NCI-H69 (cell line): ENCODE results near the gene STXBP5.
A peak's percentile ranks its signal among the peaks of the same experiment; 100 is the strongest.

ENCODE experiments used
- DNase-seq: peaks from one replicate; lab custom pipeline; 2025; lab: John Stamatoyannopoulos, UW

Gene STXBP5

DNA sequence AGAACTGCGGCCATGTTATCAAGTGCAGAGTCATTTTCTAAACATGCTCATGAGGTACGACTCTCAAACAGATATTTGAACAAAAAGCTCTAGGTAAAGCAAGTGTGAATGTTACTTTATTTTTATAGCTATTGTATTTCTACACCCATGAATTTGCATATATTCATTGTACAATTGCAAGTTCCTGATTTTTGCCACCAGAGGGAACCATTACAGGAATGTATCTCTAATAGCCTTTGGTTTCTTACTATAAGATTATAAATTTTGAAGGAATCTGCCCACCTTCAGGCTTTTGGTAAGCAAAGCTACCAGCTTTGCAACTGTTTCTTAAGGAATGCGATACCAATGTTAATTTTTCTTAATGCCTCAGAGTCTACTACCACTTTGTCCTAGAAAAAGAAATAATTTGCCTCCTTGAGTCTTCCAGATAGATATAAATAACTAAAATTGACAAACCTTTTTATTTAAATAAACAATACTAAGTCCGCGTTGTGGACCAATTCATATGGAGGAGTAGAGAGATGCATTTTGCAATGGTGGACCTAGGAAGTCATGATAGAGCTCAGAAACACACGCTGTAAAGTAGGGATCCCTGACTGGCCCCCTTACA, 178.8 kb downstream of the STXBP5 start:
- peak; percentile 44 for DNase-seq

DNA sequence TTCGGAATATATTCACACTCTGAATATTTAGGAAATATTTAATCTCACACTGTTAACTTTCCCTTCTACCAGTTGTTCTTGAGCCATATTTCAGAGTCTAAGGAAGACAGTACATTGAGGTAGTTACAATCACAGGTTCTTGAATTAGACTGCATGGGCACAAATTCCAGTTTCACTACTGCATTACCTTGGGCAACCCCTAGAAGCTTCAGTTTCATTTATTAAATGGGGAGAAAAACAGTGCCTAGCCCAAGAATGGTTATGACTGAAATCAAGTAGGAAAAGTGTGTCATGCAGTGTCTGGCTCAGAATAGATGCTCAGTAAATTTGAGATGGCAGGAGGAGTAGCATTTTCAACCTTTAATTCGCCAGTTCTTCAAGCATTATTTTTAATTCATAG, 179.8 kb downstream of the STXBP5 start:
- no peak for DNase-seq

DNA sequence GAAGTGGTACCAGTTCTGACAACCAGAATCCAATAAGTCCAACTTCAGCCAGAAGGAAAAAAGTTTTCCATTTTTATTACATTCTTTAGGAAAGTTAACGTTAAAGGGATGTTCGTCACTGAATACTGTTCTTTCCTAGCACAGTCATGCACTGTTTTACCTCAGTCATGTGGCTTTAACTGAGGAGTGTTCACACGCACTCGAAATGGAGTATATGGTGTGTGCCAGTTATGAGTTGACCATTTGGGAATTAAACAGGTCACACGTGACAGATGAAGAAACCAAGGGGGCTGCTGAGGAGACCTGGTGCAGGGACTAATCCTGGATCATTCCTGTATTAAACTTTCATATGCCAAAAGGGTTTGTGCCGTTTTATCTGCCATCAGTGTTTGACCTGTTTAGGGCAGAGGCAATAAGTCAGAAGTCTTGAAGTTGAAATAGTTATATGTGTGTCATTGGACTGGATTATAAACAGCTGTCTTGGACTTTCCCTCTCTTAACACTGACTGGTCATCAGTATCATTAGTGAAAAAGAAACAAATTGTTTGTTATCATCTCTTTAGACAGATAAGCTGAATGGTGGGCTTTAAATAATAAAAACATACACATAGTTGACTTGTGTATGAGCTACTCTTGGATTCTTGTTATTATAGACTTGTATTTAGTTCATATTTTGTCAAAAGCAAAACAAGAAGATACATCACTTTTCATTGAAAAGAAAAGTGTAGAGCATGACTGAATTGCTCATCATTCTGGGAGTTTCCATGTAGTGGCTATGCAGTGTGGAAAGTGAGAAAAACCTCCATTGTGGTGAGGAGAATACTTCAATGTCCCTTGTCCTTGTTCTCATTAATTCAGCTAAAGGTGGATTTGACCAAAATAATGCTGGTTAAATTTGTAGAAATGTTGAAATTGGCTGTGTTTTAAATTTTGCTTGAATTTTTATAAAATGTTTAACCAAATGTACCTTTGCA, 180.8 kb downstream of the STXBP5 start:
- DNase-seq = no peak

DNA sequence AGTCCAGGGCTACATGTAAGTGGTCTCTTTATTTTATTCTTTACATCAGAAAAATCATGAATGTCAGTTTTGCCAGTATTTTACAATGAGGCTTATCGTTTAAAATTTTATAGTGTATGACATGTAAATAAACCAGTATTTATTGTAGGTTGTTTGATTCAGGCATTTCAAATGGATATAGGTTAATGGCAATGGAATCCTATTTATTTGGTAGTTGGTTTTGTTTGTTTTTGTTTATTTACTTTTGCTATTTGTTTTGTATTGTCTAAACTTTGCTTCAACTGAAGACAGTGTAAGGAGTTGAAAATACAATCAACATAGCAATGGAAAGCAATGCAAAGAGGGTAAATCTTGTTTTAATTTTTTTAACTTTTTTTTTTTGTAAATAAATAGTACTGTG, 185.2 kb downstream of the STXBP5 start:
- DNase-seq = no peak

DNA sequence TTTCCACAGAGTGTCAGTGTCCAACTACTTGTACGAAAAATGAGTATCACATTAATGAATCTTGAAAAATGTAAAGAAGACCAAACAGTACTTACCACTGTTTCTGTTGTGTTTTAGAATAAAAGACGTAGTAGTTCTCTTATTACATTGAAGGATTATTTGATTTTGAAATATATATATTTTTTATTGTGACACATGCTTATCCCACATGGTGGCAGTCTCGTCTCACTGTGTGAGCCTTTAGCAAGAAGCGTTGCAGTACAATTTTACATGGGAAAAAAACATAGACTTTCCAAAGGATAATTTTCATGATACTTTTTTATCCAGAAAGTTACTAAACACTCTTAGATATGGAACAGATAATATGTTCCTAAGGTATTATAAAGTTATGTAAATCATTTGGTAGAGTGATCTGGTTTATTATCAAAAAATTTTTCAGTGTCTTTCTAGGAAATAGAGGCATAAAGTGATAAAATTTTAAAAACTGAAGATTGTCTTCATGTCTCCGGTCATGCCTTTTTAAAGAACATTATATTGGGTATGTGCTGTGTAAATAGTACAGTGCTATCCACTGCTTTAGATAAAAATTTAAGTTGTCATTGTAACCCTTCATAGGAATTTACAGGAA, 186.8 kb downstream of the STXBP5 start:
- DNase-seq = peak; percentile 50

DNA sequence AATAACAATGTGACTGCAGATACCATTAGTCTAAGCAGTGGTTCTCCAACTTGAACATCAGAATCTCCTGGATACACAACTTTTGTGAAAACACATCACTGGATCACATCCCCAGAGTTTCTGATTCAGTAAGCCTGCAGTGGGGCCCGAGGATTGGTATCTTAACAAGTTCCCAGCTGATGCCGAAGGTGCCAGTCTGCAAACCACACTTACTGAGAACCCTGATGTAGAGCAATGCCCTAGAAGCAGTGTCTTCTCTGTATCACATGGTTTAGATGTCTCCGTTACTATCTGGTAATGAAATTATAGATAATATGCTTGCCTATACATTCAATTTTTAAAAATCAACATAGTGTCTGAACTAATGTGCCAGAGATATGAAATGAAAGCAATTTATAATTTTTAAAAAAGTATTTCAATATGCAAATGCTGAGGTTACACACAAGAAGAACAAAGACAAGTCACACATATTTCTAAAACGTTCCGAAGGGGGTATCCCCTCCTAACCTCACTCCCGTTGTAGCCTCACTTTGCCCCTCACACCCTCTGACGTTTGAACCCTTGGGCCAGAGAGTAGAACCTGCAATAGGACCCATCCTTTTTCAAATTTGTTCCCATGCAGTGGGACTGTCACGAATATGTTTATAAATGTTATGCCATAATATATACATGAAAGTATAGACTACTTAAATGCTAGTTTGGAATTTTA, 188.9 kb downstream of the STXBP5 start:
- no peak for DNase-seq

- DNase-seq = no peak
These were observed 190.9 kb downstream of the STXBP5 start for GRCh38 chr6:147395158-147395557.

- DNase-seq = no peak
These were observed 193.1 kb downstream of the STXBP5 start for GRCh38 chr6:147397306-147397705.

DNA sequence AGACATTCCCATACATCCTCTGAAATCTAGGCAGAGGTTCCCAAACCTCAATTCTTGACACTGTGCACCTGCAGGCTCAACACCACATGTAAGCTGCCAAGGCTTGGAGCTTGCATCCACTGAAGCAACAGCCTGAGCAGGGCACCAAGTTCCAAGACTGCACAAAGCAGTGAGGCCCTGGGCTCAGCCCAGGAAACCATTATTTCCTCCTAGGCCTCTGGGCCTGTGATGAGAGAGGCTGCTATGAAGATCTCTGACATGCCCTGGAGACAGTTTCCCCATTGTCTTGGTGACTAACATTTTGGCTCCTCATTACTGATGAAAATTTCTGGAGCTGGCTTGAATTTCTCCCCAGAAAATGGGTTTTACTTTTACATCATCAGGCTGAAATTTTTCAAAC, 196.8 kb downstream of the STXBP5 start:
- DNase-seq = no peak

- DNase-seq = no peak
These were observed 197.6 kb downstream of the STXBP5 start for GRCh38 chr6:147401779-147402178.

GRCh38 chr6:147406783-147407182, 202.6 kb downstream of the STXBP5 start:
- no peak for DNase-seq

GRCh38 chr6:147407571-147407970, 203.4 kb downstream of the STXBP5 start:
- DNase-seq = no peak

DNA sequence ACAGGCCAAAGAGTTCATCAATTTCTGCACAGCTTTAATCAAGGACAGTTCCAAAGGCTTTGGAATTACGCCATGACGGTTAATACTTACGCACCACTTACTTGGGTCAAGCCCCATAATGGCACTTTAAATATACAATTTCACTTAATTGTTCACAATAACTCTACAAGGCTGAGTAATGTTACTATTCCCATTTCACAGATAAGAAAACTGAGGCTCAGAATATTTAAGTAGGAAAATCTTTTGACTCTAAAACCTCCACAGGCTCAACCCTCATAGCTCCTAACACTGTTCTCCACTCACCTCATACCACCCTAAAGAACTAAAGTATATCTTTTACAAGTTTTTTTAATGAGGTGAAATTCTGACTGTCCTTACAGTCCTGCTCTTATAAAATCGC, 212.4 kb downstream of the STXBP5 start:
- DNase-seq = no peak

GRCh38 chr6:147417954-147418353, 213.7 kb downstream of the STXBP5 start:
- DNase-seq = no peak

- DNase-seq = no peak
These were observed 214.3 kb downstream of the STXBP5 start for GRCh38 chr6:147418523-147418922.

DNA sequence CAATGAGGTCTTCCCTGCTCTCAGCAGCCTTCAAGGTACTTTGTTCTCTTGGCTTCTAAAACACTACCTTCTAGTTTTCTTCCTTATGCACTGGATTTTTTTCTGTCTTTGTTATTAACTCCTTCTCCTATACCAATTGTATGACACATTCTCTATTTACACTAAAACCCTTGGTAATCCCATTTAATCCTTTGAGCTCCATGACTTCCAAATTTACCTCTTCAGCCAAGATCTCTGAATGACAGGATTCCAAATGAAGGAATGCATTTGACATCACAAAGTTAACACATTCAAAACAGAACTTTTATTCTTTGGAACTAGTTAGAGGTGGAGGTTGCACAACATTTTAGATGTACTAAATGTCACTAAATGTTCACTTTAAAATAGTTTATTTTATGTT, 217.7 kb downstream of the STXBP5 start:
- DNase-seq = no peak

DNA sequence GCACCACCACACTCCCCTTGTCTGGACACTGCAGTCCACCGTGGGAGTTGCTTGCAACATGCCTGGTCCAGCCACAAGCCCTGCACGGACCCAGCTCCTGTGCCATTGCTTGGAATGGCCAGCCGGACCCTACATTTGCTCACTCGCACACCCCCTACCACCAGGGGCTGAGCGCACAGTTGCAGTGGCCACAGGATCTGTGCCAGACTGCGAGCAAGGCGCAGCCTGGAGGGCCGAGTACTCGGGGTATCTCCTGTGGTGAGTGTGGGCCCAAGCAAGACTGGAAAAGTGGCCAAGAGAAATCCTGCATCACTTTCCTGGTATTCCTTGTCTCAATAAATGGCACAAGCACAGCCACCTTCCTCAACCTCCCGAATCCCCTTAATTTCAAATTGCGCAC, 218.9 kb downstream of the STXBP5 start:
- DNase-seq = no peak

DNA sequence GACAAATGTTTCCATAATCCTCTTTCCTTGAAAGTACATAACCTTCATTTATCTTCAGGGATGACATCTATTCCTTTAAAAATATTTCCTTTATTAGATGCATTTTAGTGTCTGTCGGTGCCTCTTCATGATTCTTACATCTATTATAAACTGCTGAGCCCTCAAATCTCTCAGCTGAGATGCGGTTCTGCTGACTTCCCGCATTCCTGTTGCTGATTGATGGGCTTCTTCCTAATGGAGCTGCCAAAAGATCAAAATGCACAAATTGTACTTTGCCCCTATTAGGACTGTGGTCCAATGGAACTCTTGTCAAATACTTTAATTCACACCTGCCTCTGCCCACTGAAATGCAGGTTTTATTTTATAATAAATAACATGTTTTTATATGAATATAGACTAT, 225.6 kb downstream of the STXBP5 start:
- no peak for DNase-seq

- DNase-seq = no peak
These were observed 226.6 kb downstream of the STXBP5 start for GRCh38 chr6:147430811-147431210.

- DNase-seq = no peak
These were observed 229.9 kb downstream of the STXBP5 start for GRCh38 chr6:147434076-147434475.

GRCh38 chr6:147434516-147434915, 230.3 kb downstream of the STXBP5 start:
- no peak for DNase-seq

- no peak for DNase-seq
These were observed 233.4 kb downstream of the STXBP5 start for GRCh38 chr6:147437615-147438014.
